K562 (cell line): ENCODE results near the gene DSTYK. TPM values are rescaled to one million over a fixed set of nuclear protein-coding genes. Genes with fewer than 3 reads are reported as not detected.
A peak's percentile ranks its signal among the peaks of the same experiment; 100 is the strongest.

Experiments
- CBFA2T2 ChIP-seq: fragments of 450-650 bp; conservative IDR thresholded peaks from 2 replicates; pipeline ENCODE4 v1.6.1; 2017; ENCODE audit warnings: mild to moderate bottlenecking
- CC2D1A ChIP-seq: fragments of 450-650 bp; IDR thresholded peaks from 2 replicates; pipeline ENCODE4 v1.6.1; 2017; ENCODE audit warnings: mild to moderate bottlenecking
- CCNT2 ChIP-seq: IDR thresholded peaks from 2 replicates; pipeline ENCODE4 v1.6.1; 2011; ENCODE audit warnings: borderline replicate concordance, low read depth, mild to moderate bottlenecking, moderate library complexity, mixed read lengths, low read length; ENCODE audit not compliant: insufficient read length; ENCODE audit errors: extremely low read depth
- HDAC6 ChIP-seq: IDR thresholded peaks from 2 replicates; pipeline ENCODE4 v1.6.1; 2012; ENCODE audit warnings: low read depth, mild to moderate bottlenecking, control low read depth, inconsistent platforms, low read length, moderate library complexity
- JUND ChIP-seq, 2 experiments: IDR thresholded peaks; 2 replicates in 1 of 2; 3 replicates in 1 of 2; pipeline ENCODE4 v1.6.1; 2011; ENCODE audit warnings: borderline replicate concordance in 2 of 2, low read depth in 2 of 2, low read length in 2 of 2, improper control_type of control experiment in 1 of 2, missing biosample characterization in 1 of 2, missing genetic modification characterization in 1 of 2, missing genetic modification reagents in 1 of 2
- NEUROD1 ChIP-seq: fragments of 150-350 bp; IDR thresholded peaks from 2 replicates; pipeline ENCODE4 v1.6.1; 2014; ENCODE audit warnings: borderline replicate concordance, low read length, low read depth; ENCODE audit not compliant: partially characterized antibody
- RBFOX2 ChIP-seq: fragments of 200-400 bp; formaldehyde crosslinking; IDR thresholded peaks from 2 replicates; pipeline ENCODE4 v1.6.1; 2017; ENCODE audit warnings: low read depth, mild to moderate bottlenecking, low read length, moderate library complexity
- STAT5A ChIP-seq: IDR thresholded peaks from 2 replicates; pipeline ENCODE4 v1.6.1; 2012; ENCODE audit warnings: low read length, inconsistent platforms, borderline replicate concordance
- TAF1 ChIP-seq: IDR thresholded peaks from 2 replicates; pipeline ENCODE4 v1.6.1; 2011; ENCODE audit warnings: mild to moderate bottlenecking, low read length, moderate library complexity; ENCODE audit not compliant: insufficient read depth, control insufficient read depth, severe bottlenecking; ENCODE audit errors: extremely low read depth
- ZBTB7A ChIP-seq: IDR thresholded peaks from 2 replicates; pipeline ENCODE4 v1.6.1; 2011; ENCODE audit warnings: low read depth, mild to moderate bottlenecking, low read length, moderate library complexity, borderline replicate concordance; ENCODE audit not compliant: control insufficient read depth
- ZNF121 ChIP-seq: sonication (generic); formaldehyde crosslinking; conservative IDR thresholded peaks from 2 replicates; pipeline ENCODE4 v1.8.0; 2022; ENCODE audit warnings: missing genetic modification reagents
- polyA plus RNA-seq, 8 experiments: library from polyadenylated mRNA; depleted of rRNA in 4 of 8; stranded (reverse) in 5 of 8; unstranded in 3 of 8; fragments of >200 nt; fragmentation: Nextera tagmentation in 2 of 8; fragmentation: Illumina TruSeq in 1 of 8; extraction: Ambion mirVana in 2 of 8; extraction: Trizol in 1 of 8; gene quantifications; 2 replicates each; pipeline versions ENCODE4 v1.2.1 to v1.2.3, GENCODE V29; 2011 to 2014; ENCODE audit warnings: inconsistent platforms in 1 of 8, missing spikeins in 1 of 8
- total RNA-seq, 7 experiments: library from RNA; depleted of rRNA in 6 of 7; stranded (reverse); fragments of >200 nt in 6 of 7; fragmentation: Illumina TruSeq in 2 of 7; extraction: Trizol in 2 of 7; gene quantifications; 2 replicates each; pipeline versions ENCODE4 v1.2.1 to v1.2.3, GENCODE V29; 2011 to 2021; ENCODE audit warnings: low replicate concordance in 1 of 7
- TF ChIP-seq, protein P1 (sequence below): fragments of 200-600 bp; sonication (generic); IDR thresholded peaks from one replicate; pipeline ENCODE4 v1.6.1; 2012; ENCODE audit warnings: mild to moderate bottlenecking, low read depth, low read length, inconsistent platforms
- TF ChIP-seq, protein P2 (sequence below): IDR thresholded peaks from 2 replicates; pipeline ENCODE4 v1.6.1; 2011; ENCODE audit not compliant: insufficient read length; ENCODE audit errors: extremely low read depth
- TF ChIP-seq, protein P3 (sequence below): sonication (generic); formaldehyde crosslinking; IDR thresholded peaks from 2 replicates; pipeline ENCODE4 v1.9.0; 2022; ENCODE audit warnings: mild to moderate bottlenecking, missing genetic modification reagents

The DSTYK gene
- total and polyA plus RNA-seq, 9 of the 15 experiments (the other 6 are each of a cell fraction or from before 2014, with no cell fraction given): 4.2 to 7.1 (median 6.2) TPM

DNA sequence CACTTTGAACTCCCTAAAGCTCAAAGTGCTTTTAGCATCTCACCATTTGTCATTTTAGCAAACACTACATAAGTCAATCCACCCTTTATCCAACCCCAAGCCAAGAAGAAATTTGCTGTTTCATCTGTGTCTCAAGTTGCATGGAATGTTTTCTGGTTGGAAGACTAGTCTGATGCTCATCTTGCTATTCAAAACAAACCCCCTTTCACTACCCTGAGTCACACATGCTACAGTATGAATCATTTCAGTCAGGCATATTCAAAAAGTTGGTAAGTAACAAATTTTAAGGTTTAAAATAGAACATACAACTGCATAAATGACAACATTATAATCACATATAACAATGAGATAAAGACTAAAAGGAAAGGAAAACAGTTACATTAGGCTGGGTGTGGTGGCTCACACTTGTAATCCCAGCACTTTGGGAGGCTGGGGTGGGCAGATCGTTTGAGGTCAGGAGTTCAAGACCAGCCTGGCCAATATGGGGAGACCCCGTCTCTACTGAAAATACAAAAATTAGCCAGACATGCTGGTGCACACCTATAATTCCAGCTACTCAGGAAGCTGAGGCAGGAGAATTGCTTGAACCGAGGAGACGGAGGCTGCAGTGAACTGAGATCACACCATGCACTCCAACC lies 38.7 kb downstream of the DSTYK start (continued):
- TF ChIP-seq ZBTB7A: no peak
- TF ChIP-seq ZNF121: peak; percentile 8; the same call in 1 of the 2 replicates
- no peak for TF ChIP-seq CBFA2T2
- TF ChIP-seq HDAC6: no peak
- peak; percentile 85 for TF ChIP-seq JUND (IDR thresholded peaks at IDR 0.05; ENCODE audit: borderline replicate concordance, low read depth, low read length)
- TF ChIP-seq JUND (tag; IDR thresholded peaks at IDR 0.05; ENCODE audit: borderline replicate concordance, low read depth, low read length): peak; percentile 81; the same call in 2 of the 3 replicates
- no peak for TF ChIP-seq NEUROD1
- no peak for TF ChIP-seq CC2D1A
- TF ChIP-seq, protein P1, sequence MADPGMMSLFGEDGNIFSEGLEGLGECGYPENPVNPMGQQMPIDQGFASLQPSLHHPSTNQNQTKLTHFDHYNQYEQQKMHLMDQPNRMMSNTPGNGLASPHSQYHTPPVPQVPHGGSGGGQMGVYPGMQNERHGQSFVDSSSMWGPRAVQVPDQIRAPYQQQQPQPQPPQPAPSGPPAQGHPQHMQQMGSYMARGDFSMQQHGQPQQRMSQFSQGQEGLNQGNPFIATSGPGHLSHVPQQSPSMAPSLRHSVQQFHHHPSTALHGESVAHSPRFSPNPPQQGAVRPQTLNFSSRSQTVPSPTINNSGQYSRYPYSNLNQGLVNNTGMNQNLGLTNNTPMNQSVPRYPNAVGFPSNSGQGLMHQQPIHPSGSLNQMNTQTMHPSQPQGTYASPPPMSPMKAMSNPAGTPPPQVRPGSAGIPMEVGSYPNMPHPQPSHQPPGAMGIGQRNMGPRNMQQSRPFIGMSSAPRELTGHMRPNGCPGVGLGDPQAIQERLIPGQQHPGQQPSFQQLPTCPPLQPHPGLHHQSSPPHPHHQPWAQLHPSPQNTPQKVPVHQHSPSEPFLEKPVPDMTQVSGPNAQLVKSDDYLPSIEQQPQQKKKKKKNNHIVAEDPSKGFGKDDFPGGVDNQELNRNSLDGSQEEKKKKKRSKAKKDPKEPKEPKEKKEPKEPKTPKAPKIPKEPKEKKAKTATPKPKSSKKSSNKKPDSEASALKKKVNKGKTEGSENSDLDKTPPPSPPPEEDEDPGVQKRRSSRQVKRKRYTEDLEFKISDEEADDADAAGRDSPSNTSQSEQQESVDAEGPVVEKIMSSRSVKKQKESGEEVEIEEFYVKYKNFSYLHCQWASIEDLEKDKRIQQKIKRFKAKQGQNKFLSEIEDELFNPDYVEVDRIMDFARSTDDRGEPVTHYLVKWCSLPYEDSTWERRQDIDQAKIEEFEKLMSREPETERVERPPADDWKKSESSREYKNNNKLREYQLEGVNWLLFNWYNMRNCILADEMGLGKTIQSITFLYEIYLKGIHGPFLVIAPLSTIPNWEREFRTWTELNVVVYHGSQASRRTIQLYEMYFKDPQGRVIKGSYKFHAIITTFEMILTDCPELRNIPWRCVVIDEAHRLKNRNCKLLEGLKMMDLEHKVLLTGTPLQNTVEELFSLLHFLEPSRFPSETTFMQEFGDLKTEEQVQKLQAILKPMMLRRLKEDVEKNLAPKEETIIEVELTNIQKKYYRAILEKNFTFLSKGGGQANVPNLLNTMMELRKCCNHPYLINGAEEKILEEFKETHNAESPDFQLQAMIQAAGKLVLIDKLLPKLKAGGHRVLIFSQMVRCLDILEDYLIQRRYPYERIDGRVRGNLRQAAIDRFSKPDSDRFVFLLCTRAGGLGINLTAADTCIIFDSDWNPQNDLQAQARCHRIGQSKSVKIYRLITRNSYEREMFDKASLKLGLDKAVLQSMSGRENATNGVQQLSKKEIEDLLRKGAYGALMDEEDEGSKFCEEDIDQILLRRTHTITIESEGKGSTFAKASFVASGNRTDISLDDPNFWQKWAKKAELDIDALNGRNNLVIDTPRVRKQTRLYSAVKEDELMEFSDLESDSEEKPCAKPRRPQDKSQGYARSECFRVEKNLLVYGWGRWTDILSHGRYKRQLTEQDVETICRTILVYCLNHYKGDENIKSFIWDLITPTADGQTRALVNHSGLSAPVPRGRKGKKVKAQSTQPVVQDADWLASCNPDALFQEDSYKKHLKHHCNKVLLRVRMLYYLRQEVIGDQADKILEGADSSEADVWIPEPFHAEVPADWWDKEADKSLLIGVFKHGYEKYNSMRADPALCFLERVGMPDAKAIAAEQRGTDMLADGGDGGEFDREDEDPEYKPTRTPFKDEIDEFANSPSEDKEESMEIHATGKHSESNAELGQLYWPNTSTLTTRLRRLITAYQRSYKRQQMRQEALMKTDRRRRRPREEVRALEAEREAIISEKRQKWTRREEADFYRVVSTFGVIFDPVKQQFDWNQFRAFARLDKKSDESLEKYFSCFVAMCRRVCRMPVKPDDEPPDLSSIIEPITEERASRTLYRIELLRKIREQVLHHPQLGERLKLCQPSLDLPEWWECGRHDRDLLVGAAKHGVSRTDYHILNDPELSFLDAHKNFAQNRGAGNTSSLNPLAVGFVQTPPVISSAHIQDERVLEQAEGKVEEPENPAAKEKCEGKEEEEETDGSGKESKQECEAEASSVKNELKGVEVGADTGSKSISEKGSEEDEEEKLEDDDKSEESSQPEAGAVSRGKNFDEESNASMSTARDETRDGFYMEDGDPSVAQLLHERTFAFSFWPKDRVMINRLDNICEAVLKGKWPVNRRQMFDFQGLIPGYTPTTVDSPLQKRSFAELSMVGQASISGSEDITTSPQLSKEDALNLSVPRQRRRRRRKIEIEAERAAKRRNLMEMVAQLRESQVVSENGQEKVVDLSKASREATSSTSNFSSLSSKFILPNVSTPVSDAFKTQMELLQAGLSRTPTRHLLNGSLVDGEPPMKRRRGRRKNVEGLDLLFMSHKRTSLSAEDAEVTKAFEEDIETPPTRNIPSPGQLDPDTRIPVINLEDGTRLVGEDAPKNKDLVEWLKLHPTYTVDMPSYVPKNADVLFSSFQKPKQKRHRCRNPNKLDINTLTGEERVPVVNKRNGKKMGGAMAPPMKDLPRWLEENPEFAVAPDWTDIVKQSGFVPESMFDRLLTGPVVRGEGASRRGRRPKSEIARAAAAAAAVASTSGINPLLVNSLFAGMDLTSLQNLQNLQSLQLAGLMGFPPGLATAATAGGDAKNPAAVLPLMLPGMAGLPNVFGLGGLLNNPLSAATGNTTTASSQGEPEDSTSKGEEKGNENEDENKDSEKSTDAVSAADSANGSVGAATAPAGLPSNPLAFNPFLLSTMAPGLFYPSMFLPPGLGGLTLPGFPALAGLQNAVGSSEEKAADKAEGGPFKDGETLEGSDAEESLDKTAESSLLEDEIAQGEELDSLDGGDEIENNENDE: no peak
- no peak for TF ChIP-seq RBFOX2
- TF ChIP-seq, protein P2, sequence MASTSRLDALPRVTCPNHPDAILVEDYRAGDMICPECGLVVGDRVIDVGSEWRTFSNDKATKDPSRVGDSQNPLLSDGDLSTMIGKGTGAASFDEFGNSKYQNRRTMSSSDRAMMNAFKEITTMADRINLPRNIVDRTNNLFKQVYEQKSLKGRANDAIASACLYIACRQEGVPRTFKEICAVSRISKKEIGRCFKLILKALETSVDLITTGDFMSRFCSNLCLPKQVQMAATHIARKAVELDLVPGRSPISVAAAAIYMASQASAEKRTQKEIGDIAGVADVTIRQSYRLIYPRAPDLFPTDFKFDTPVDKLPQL: no peak
- TF ChIP-seq, protein P3, sequence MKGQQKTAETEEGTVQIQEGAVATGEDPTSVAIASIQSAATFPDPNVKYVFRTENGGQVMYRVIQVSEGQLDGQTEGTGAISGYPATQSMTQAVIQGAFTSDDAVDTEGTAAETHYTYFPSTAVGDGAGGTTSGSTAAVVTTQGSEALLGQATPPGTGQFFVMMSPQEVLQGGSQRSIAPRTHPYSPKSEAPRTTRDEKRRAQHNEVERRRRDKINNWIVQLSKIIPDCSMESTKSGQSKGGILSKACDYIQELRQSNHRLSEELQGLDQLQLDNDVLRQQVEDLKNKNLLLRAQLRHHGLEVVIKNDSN (CRISPR knock-in tag): no peak
- no peak for TF ChIP-seq CCNT2
- TF ChIP-seq TAF1: no peak
- TF ChIP-seq STAT5A: no peak
